OCI-LY7 (cell line): ENCODE results near the gene KCTD17. TPM values are rescaled to one million over a fixed set of nuclear protein-coding genes. Genes with fewer than 3 reads are reported as not detected.

ENCODE experiments used
- BruUV-seq: library from RNA; stranded (reverse); fragments of 400-500 nt; replicated peaks from 2 replicates; lab custom pipeline; 2021; lab: Mats Ljungman, UMichigan
- CTCF ChIA-PET: fragments of 300-600 bp; sonication (Branson Sonifier 250); formaldehyde crosslinking; loops from one replicate; lab custom pipeline; 2022; ENCODE audit warnings: antibody characterized with exemption; ENCODE audit not compliant: unreplicated experiment; lab: Charles Lee
- POLR2A ChIA-PET: fragments of 300-600 bp; sonication (Branson Sonifier 250); formaldehyde crosslinking; loops from one replicate; lab custom pipeline; 2022; ENCODE audit warnings: antibody characterized with exemption; lab: Charles Lee
- DNase-seq: peaks from one replicate; pipeline ENCODE4 v3.0.0-alpha.2; 2015; ENCODE audit warnings: low spot score
- H2AFZ ChIP-seq: fragments of 200-600 bp; sonication (generic), shearing (Covaris generic); 2 replicates; pipeline ENCODE4 v1.6.1; 2014; ENCODE audit warnings: mild to moderate bottlenecking, antibody characterized with exemption, low read length, moderate library complexity
- H3K27ac ChIP-seq: fragments of 200-600 bp; sonication (generic); 2 replicates; pipeline ENCODE4 v1.5.1; 2014; ENCODE audit warnings: mixed run types, low read depth, mild to moderate bottlenecking, moderate library complexity, low read length, inconsistent platforms; ENCODE audit not compliant: poor library complexity, severe bottlenecking
- H3K36me3 ChIP-seq: fragments of 200-600 bp; sonication (generic); 2 replicates; pipeline ENCODE4 v1.6.1; 2014; ENCODE audit warnings: mild to moderate bottlenecking, antibody characterized with exemption, low read length, moderate library complexity, mixed read lengths; ENCODE audit not compliant: insufficient read depth
- H3K4me1 ChIP-seq: fragments of 200-600 bp; sonication (generic); 2 replicates; pipeline ENCODE4 v1.5.1; 2014; ENCODE audit warnings: mild to moderate bottlenecking, low read length; ENCODE audit not compliant: insufficient read depth, poor library complexity, severe bottlenecking
- H3K4me2 ChIP-seq: fragments of 200-600 bp; sonication (generic); 2 replicates; pipeline ENCODE4 v1.6.1; 2014; ENCODE audit warnings: mild to moderate bottlenecking, low read length
- H3K4me3 ChIP-seq: fragments of 200-600 bp; sonication (generic); 2 replicates; pipeline ENCODE4 v1.5.1; 2014; ENCODE audit warnings: mild to moderate bottlenecking, low read depth, low read length; ENCODE audit not compliant: poor library complexity, severe bottlenecking
- H3K79me2 ChIP-seq: fragments of 200-600 bp; sonication (generic); 2 replicates; pipeline ENCODE4 v1.6.1; 2016; ENCODE audit warnings: low read depth, mild to moderate bottlenecking, low read length, moderate library complexity, mixed read lengths; ENCODE audit not compliant: insufficient read depth
- H3K9me2 ChIP-seq: fragments of 200-600 bp; sonication (generic); 2 replicates; pipeline ENCODE4 v1.6.1; 2016; ENCODE audit warnings: mild to moderate bottlenecking, low read length, mixed read lengths; ENCODE audit not compliant: insufficient read depth
- H3K9me3 ChIP-seq: fragments of 200-600 bp; sonication (generic); 2 replicates; pipeline ENCODE4 v1.6.1; 2014; ENCODE audit warnings: mild to moderate bottlenecking, mixed run types, low read length, mixed read lengths
- H4K20me1 ChIP-seq: fragments of 200-600 bp; sonication (generic); 2 replicates; pipeline ENCODE4 v1.6.1; 2014; ENCODE audit warnings: mild to moderate bottlenecking, antibody characterized with exemption, low read length, moderate library complexity, mixed read lengths; ENCODE audit not compliant: insufficient read depth
- EZH2phosphoT487 ChIP-seq: fragments of 200-600 bp; sonication (generic); IDR thresholded peaks from 2 replicates; pipeline ENCODE4 v1.6.1; 2018; ENCODE audit warnings: low read depth, borderline replicate concordance, mild to moderate bottlenecking, mixed run types, antibody characterized with exemption, low read length, moderate library complexity, mixed read lengths
- intact Hi-C: fragments of 100-400 bp; cut with micrococcal nuclease; formaldehyde crosslinking; loops from one replicate; pipeline ENCODE4 v1.10.0; 2022; ENCODE audit not compliant: unreplicated experiment
- total RNA-seq, 2 experiments: library from RNA; depleted of rRNA in 1 of 2; stranded (reverse); fragments of >200 nt in 1 of 2; shearing (Covaris generic) in 1 of 2; gene quantifications; 2 replicates each; pipeline ENCODE4 v1.2.3, GENCODE V29; 2014 to 2022
- TF ChIP-seq, protein P1 (sequence below): fragments of 200-600 bp; sonication (generic); conservative IDR thresholded peaks from 2 replicates; pipeline ENCODE4 v1.5.1; 2014; ENCODE audit warnings: mild to moderate bottlenecking, antibody characterized with exemption, low read length, moderate library complexity, mixed read lengths

The KCTD17 gene
- total RNA-seq, 2 experiments from 2014 or later = 17.7 to 21.7 TPM

DNA sequence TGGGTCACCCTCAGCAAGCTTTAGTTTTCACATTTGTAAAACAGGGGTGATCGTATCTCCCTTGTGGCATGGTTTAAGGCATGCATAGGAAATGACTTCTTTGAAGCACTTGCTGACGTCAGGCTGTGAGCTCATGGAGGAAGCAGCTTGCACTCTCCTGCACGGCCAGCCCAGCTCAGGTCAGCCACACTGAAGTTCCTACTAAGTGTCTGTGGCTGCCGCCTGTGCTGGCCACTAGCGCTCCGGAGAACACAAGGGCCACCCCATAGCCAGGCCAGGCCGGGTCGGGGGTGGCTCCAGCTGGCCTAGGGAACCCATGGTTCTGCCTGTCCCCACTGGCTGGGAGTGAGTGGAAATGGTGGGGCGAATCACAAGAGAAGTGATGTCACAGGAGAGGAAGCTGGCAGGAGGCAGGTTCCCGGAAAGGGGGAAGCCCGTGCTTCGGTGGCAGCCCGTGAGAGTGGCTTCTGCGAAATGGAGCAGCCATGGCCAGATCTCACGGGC, 28.2 kb downstream of the KCTD17 start:
- H2AFZ ChIP-seq = no peak overlapping the region
- no peak for DNase-seq
- no peaks in the 10 kb centered on the region for H3K9me2 ChIP-seq
- H3K27ac ChIP-seq = no peak overlapping the region
- intact Hi-C loops = loop anchor here (2.0 to 5.0 kb wide), 2 partner anchors 119 to 378 kb away; no protein-coding TSS in a partner anchor
- H3K79me2 ChIP-seq = no peaks in the 10 kb centered on the region
- no TSS peak for BruUV-seq
- H3K4me2 ChIP-seq = no peak overlapping the region
- TF ChIP-seq EZH2phosphoT487 = no peak
- TF ChIP-seq, protein P1, sequence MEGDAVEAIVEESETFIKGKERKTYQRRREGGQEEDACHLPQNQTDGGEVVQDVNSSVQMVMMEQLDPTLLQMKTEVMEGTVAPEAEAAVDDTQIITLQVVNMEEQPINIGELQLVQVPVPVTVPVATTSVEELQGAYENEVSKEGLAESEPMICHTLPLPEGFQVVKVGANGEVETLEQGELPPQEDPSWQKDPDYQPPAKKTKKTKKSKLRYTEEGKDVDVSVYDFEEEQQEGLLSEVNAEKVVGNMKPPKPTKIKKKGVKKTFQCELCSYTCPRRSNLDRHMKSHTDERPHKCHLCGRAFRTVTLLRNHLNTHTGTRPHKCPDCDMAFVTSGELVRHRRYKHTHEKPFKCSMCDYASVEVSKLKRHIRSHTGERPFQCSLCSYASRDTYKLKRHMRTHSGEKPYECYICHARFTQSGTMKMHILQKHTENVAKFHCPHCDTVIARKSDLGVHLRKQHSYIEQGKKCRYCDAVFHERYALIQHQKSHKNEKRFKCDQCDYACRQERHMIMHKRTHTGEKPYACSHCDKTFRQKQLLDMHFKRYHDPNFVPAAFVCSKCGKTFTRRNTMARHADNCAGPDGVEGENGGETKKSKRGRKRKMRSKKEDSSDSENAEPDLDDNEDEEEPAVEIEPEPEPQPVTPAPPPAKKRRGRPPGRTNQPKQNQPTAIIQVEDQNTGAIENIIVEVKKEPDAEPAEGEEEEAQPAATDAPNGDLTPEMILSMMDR = no peak
- H3K4me1 ChIP-seq = peaks cover 5% of the 10 kb centered on the region
- H3K36me3 ChIP-seq = no peaks in the 10 kb centered on the region
- H4K20me1 ChIP-seq = no peaks in the 10 kb centered on the region
- ChIA-PET CTCF (no interaction called here), POLR2A (no interaction called here)
- no peaks in the 10 kb centered on the region for H3K9me3 ChIP-seq
- no peak overlapping the region for H3K4me3 ChIP-seq

DNA sequence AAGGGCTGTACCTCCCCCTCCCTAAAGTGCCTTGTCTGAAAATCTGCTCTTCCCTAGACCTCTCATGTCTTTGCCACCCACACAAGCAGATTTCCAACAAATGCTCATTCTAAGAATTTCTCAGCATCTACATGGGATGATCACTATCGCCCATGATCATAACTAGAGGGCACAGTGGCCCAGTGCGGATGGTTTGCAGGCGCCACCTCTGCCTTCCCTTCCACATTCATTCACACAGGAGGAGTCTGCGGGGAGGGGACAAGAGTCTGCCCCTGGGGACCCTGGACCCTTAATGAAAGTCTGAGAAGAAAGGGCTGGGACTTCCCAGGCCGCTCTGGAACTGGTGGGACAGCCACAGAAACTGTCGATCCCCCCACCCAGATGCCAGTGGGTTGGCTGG, 28.9 kb downstream of the KCTD17 start:
- no peaks in the 10 kb centered on the region for H3K36me3 ChIP-seq
- no peak overlapping the region for H3K4me3 ChIP-seq
- no peak overlapping the region for H3K27ac ChIP-seq
- ChIA-PET POLR2A (no interaction called here), CTCF (no interaction called here)
- peaks cover 5% of the 10 kb centered on the region for H3K4me1 ChIP-seq
- TF ChIP-seq, protein P1 = no peak
- TF ChIP-seq EZH2phosphoT487 = no peak
- no peaks in the 10 kb centered on the region for H3K9me2 ChIP-seq
- intact Hi-C loops = no loop called here
- no peak overlapping the region for H2AFZ ChIP-seq
- no peaks in the 10 kb centered on the region for H3K79me2 ChIP-seq
- no peaks in the 10 kb centered on the region for H3K9me3 ChIP-seq
- no TSS peak for BruUV-seq
- no peak overlapping the region for H3K4me2 ChIP-seq
- DNase-seq = no peak
- H4K20me1 ChIP-seq = no peaks in the 10 kb centered on the region

DNA sequence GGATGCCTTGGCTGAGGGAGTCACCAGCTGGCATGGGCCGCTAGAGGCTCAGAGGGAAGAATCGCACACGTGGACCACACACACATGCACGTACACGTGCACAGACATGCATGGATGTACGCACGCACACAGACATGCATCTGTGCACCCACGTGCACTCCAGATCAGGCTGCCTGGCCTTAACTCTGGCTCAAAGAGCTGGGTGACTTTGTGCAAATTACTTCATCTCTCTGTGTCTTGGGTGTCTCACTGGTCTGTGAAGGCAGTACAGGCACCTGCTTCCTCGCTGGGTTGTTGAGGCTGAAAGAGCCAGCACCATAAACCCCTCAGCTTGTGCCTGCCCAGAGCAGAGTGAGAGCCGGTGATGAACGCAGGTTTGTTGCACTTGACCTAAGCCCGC, 29.3 kb downstream of the KCTD17 start:
- Histone ChIP-seq H3K9me2 (no peaks in the 10 kb centered on the region), H4K20me1 (no peaks in the 10 kb centered on the region), H3K9me3 (no peaks in the 10 kb centered on the region), H3K4me3 (no peak overlapping the region), H3K36me3 (no peaks in the 10 kb centered on the region), H3K27ac (no peak overlapping the region), H3K4me1 (peaks cover 5% of the 10 kb centered on the region), H3K79me2 (no peaks in the 10 kb centered on the region), H3K4me2 (no peak overlapping the region), H2AFZ (no peak overlapping the region)
- no TSS peak for BruUV-seq
- TF ChIP-seq, protein P1 = no peak
- peak; percentile 43 for DNase-seq
- POLR2A ChIA-PET = interaction anchor here (1.5 kb wide), 1 partner anchor 9 kb away, joined by 3 read pairs; no protein-coding TSS in a partner anchor
- CTCF ChIA-PET = no interaction called here
- intact Hi-C loops = no loop called here
